Prostate gland (tissue), 2 donors: ENCODE measurements around the gene MPST.

Experiments
- POLR2A ChIP-seq: fragments of 450-650 bp; IDR thresholded peaks from one replicate; pipeline ENCODE4 v1.6.1; 2016; ENCODE audit warnings: antibody characterized with exemption, mild to moderate bottlenecking
- POLR2AphosphoS5 ChIP-seq: sonication (generic); formaldehyde crosslinking; IDR thresholded peaks from one replicate; pipeline ENCODE4 v1.6.1; 2017; ENCODE audit warnings: antibody characterized with exemption
- TF ChIP-seq, protein P1 (sequence below), 4 experiments: fragments of 200-600 bp in 2 of 4; fragments of 450-650 bp in 2 of 4; sonication (generic) in 2 of 4; IDR thresholded peaks; 1 replicate in 3 of 4; 2 replicates in 1 of 4; pipeline ENCODE4 v1.5.1; 2016 to 2019; ENCODE audit warnings: antibody characterized with exemption in 4 of 4, mild to moderate bottlenecking in 2 of 4, moderate library complexity in 2 of 4

DNA sequence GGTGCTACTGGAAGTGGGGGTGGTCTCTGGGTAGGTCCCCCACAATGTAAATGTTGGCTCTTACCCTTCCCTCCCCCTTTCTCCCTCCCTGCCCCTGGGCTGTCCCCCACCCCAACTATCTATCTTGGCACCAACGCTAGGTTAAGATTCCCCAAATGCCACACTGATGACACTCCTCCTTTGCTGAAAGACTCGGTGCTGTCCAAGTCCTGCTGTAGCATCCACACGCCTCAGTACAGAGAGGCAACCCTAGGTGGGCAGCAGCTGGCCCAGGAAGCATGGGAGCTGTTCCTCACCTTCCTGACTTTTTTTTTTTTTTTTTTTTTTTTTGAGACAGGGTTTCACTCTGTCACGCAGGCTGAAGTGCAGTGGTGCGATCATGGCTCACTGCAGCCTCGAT, 28.6 kb downstream of the MPST start:
- TF ChIP-seq, protein P1, sequence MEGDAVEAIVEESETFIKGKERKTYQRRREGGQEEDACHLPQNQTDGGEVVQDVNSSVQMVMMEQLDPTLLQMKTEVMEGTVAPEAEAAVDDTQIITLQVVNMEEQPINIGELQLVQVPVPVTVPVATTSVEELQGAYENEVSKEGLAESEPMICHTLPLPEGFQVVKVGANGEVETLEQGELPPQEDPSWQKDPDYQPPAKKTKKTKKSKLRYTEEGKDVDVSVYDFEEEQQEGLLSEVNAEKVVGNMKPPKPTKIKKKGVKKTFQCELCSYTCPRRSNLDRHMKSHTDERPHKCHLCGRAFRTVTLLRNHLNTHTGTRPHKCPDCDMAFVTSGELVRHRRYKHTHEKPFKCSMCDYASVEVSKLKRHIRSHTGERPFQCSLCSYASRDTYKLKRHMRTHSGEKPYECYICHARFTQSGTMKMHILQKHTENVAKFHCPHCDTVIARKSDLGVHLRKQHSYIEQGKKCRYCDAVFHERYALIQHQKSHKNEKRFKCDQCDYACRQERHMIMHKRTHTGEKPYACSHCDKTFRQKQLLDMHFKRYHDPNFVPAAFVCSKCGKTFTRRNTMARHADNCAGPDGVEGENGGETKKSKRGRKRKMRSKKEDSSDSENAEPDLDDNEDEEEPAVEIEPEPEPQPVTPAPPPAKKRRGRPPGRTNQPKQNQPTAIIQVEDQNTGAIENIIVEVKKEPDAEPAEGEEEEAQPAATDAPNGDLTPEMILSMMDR (IDR thresholded peaks at IDR 0.05), result no peak
- TF ChIP-seq POLR2AphosphoS5, result no peak
- no peak for TF ChIP-seq POLR2A
